Prostate gland (tissue), 2 donors: ENCODE measurements around the gene TBC1D19.

Experiments
- POLR2AphosphoS5 ChIP-seq: sonication (generic); formaldehyde crosslinking; IDR thresholded peaks from one replicate; pipeline ENCODE4 v1.6.1; 2017; ENCODE audit warnings: antibody characterized with exemption
- TF ChIP-seq, protein P1 (sequence below), 4 experiments: fragments of 200-600 bp in 2 of 4; fragments of 450-650 bp in 2 of 4; sonication (generic) in 2 of 4; IDR thresholded peaks; 1 replicate in 3 of 4; 2 replicates in 1 of 4; pipeline ENCODE4 v1.5.1; 2016 to 2019; ENCODE audit warnings: antibody characterized with exemption in 4 of 4, mild to moderate bottlenecking in 2 of 4, moderate library complexity in 2 of 4

GRCh38 chr4:26690506-26690905 lies 106.6 kb downstream of the TBC1D19 start:
- no peak for TF ChIP-seq POLR2AphosphoS5
- TF ChIP-seq, protein P1, sequence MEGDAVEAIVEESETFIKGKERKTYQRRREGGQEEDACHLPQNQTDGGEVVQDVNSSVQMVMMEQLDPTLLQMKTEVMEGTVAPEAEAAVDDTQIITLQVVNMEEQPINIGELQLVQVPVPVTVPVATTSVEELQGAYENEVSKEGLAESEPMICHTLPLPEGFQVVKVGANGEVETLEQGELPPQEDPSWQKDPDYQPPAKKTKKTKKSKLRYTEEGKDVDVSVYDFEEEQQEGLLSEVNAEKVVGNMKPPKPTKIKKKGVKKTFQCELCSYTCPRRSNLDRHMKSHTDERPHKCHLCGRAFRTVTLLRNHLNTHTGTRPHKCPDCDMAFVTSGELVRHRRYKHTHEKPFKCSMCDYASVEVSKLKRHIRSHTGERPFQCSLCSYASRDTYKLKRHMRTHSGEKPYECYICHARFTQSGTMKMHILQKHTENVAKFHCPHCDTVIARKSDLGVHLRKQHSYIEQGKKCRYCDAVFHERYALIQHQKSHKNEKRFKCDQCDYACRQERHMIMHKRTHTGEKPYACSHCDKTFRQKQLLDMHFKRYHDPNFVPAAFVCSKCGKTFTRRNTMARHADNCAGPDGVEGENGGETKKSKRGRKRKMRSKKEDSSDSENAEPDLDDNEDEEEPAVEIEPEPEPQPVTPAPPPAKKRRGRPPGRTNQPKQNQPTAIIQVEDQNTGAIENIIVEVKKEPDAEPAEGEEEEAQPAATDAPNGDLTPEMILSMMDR (IDR thresholded peaks at IDR 0.05) = no peak
